Stomach (tissue), 4 donors: Measurements from ENCODE around the gene CCDC38.

Experiments used
- CTCF ChIP-seq, 7 experiments: fragments of 450-650 bp in 4 of 7; fragments of 200-600 bp in 3 of 7; sonication (generic) in 3 of 7; IDR thresholded peaks; one replicate each; pipeline ENCODE4 v1.5.1; 2016 to 2019; ENCODE audit warnings: antibody characterized with exemption in 7 of 7, control low read depth in 2 of 7, mild to moderate bottlenecking in 1 of 7
- POLR2A ChIP-seq, 4 donors: fragments of 450-650 bp; IDR thresholded peaks; one replicate each; pipeline ENCODE4 v1.6.1; 2016; ENCODE audit warnings: antibody characterized with exemption in 4 of 4, control low read depth in 2 of 4, mild to moderate bottlenecking in 1 of 4, moderate library complexity in 1 of 4

GRCh38 chr12:95848575-95849388, 93.6 kb downstream of the CCDC38 start:
- TF ChIP-seq POLR2A (IDR thresholded peaks at IDR 0.05) (no peak), CTCF (IDR thresholded peaks at IDR 0.05) (peak in 3 of 7 experiments; percentile 10 to 53 (median 34))
